ENCODE data around the gene CCR5AS.
A peak's percentile ranks its signal among the peaks of the same experiment; 100 is the strongest.

CCR5AS gene

DNA sequence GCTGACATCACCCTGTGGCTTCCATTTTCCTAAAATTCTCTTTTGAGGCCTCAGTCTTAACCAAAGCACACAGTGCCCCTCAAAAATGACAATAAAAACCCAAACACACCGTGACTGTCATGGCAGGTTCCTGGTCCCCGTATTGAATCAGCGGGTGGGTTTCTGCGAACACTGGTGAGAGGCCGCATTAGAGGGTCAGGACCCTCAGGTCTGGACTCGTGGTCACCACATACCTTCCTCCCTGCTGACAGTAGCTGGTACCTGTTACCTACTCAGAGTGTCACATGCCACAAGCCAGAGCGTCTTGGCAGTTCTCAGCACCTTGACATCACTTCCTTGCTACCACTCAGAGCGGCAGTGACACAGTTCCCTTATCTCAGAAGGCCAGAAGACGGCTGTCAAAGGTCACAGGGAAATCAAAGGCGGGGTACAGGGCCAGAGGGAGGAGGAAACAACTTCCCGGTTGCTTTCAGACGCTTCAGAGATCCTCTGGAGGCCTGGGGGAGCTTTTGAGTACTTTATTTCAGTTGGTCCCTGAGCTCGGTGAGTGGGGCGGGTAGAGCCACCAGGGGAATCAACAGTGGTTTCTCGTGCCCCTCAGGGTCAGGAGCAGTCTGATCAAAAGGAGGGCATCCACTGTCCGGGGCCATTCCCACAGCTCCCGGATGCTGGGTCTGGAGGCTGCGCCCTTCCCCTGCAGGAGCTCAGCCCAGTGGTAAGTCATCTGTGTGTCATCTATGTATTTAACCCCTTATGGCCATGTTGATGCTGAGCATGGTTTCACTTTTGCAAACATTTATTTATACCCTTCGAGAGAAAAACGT lies at the start of gene CCR5AS, which contains the start of gene CCRL2:
Gene CCR5AS, minus strand, starts transcription at position 279 of the 824 bp plus-strand sequence.
Gene CCRL2, plus strand, starts transcription at position 472 of the 824 bp plus-strand sequence. CDS start 821 bp downstream, outside the sequence.
- H3K27me3 ChIP-seq: no peaks in the 10 kb centered on the region
- no peak for TF ChIP-seq CTCF (IDR thresholded peaks at IDR 0.05; ENCODE audit: low read depth, low read length)
- peaks cover 33% of the 10 kb centered on the region for H3K4me1 ChIP-seq (ENCODE audit: low read depth)
- H3K9me3 ChIP-seq (ENCODE audit: low read depth): no peaks in the 10 kb centered on the region
- H3K27ac ChIP-seq: peak within 1 kb of the TSS; percentile 58
- peak in 1 of 2 donors; percentile 37 for DNase-seq (ENCODE audit: low read depth in 1 of 2, low spot score in 1 of 2)
- no peak within 1 kb of the TSS for H3K4me3 ChIP-seq
- H3K36me3 ChIP-seq: no peaks in the 10 kb centered on the region

GRCh38 chr3:46456118-46456517 lies 49.3 kb upstream of the CCR5AS start:
- Histone ChIP-seq H3K27ac (no peak overlapping the region), H3K27me3 (no peaks in the 10 kb centered on the region), H3K9me3 (ENCODE audit: low read depth) (no peaks in the 10 kb centered on the region), H3K4me1 (ENCODE audit: low read depth) (no peaks in the 10 kb centered on the region), H3K4me3 (no peak overlapping the region), H3K36me3 (no peaks in the 10 kb centered on the region)
- TF ChIP-seq CTCF (IDR thresholded peaks at IDR 0.05; ENCODE audit: low read depth, low read length): no peak
- DNase-seq (ENCODE audit: low read depth in 1 of 2, low spot score in 1 of 2): no peak

GRCh38 chr3:46455231-46456115 lies 48.6 kb upstream of the CCR5AS start:
- Histone ChIP-seq H3K36me3 (no peaks in the 10 kb centered on the region), H3K4me1 (ENCODE audit: low read depth) (peaks cover 5% of the 10 kb centered on the region), H3K27ac (no peak overlapping the region), H3K27me3 (no peaks in the 10 kb centered on the region), H3K9me3 (ENCODE audit: low read depth) (no peaks in the 10 kb centered on the region), H3K4me3 (no peak overlapping the region)
- no peak for TF ChIP-seq CTCF (IDR thresholded peaks at IDR 0.05; ENCODE audit: low read depth, low read length)
- DNase-seq (ENCODE audit: low read depth in 1 of 2, low spot score in 1 of 2): no peak

GRCh38 chr3:46454606-46455005 lies 47.7 kb upstream of the CCR5AS start:
- peaks cover 6% of the 10 kb centered on the region for H3K4me1 ChIP-seq (ENCODE audit: low read depth)
- TF ChIP-seq CTCF (IDR thresholded peaks at IDR 0.05; ENCODE audit: low read depth, low read length): no peak

DNA sequence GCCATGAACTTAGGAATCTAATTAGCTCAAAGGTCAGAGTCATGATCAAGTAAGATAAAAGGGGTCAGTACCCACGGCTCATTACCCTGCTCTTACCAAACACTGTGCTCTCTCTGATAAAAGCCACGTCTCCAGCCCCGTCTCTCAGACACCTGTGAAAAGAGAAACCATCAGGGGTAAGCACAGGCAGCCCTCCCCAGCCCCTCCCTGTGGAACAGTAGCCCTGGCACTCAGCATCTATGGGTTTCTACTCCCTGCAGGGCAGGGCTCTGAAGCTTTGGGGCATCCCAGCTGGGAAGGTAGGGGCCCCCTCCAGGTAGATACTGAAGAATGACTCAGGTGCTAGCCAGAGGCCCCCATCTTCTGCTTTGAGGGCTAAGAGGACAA lies 47.3 kb upstream of the CCR5AS start:
- TF ChIP-seq CTCF (IDR thresholded peaks at IDR 0.05; ENCODE audit: low read depth, low read length): no peak
- no peak overlapping the region for H3K27ac ChIP-seq
- DNase-seq (ENCODE audit: low read depth in 1 of 2, low spot score in 1 of 2): no peak
- no peaks in the 10 kb centered on the region for H3K27me3 ChIP-seq
- no peaks in the 10 kb centered on the region for H3K36me3 ChIP-seq
- H3K4me3 ChIP-seq: no peak overlapping the region
- H3K4me1 ChIP-seq (ENCODE audit: low read depth): peaks cover 6% of the 10 kb centered on the region
- no peaks in the 10 kb centered on the region for H3K9me3 ChIP-seq (ENCODE audit: low read depth)

More at GRCh38 chr3:46454606-46455005, 47.7 kb upstream of the CCR5AS start:
- Histone ChIP-seq H3K4me3 (no peak overlapping the region), H3K9me3 (ENCODE audit: low read depth) (no peaks in the 10 kb centered on the region), H3K36me3 (no peaks in the 10 kb centered on the region), H3K27me3 (no peaks in the 10 kb centered on the region), H3K27ac (no peak overlapping the region)
- no peak for DNase-seq (ENCODE audit: low read depth in 1 of 2, low spot score in 1 of 2)
